HG02884 (cell line): ENCODE data around the gene CCDC12.

Experiments
- ATAC-seq: cut with Tn5 transposase; IDR thresholded peaks from one replicate; pipeline ENCODE4 v1.9.1; 2021; ENCODE audit warnings: mild to moderate bottlenecking, moderate library complexity; ENCODE audit not compliant: unreplicated experiment

Gene CCDC12

GRCh38 chr3:46959161-46959511 lies 17.4 kb downstream of the CCDC12 start:
- ATAC-seq: no peak

- ATAC-seq: no peak
Measured at GRCh38 chr3:46958467-46959160, 17.9 kb downstream of the CCDC12 start.

DNA sequence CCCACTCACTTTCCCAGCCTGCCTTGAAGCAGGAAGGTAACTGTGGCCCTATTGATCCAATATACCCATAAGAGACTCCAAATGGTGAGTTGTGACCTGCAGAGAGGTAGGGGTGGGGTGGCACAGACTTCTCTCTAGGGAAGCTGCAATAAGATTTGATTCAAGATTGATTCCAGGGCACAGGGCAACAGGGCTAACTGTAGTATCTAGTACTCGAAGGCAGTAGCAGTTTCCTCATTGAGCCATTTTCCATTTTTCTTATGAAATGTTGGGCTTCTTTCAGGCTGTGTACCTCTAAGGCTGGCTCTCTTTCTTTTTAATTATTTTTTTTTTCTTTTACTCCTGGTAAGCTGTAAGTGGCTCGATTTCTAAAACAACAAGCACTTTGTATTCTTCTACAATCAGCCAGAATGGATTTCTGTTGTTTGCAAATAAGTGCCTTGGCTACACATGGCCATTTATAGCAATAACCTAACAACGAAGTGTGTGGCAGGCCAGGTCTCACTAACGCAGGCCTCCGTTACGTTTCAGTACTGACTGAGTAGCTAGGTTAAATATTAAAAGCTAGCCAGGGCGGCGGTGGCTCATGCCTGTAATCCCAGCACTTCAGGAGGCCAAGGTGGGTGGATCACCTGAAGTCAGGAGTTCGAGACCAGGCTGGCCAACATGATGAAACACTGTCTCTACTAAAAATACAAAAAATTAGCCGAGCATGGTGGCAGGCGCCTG lies 19.3 kb downstream of the CCDC12 start:
- ATAC-seq: no peak

DNA sequence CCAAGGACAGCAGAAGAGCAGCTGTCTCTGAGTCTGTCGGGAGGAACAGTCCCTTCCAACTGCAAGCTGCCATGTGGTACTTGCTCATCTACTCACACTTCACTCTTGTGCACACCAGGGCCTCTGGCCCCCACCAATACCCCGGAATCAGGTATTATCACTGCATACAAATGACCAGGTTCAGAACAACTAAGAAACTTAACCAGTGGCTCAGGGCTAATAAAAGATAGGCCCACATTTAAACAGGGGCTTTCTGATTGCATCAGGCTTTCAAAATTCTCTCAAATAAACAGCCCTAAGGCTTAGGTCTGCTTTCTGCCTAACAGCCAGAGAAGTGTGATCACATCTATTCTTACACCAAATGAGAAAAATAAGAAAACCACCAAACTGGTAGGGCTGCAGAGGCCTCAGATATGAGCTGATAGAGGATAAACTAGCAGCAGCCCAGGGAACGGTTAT lies 20.7 kb downstream of the CCDC12 start:
- no peak for ATAC-seq

GRCh38 chr3:46955157-46955556 lies 21.4 kb downstream of the CCDC12 start:
- no peak for ATAC-seq

DNA sequence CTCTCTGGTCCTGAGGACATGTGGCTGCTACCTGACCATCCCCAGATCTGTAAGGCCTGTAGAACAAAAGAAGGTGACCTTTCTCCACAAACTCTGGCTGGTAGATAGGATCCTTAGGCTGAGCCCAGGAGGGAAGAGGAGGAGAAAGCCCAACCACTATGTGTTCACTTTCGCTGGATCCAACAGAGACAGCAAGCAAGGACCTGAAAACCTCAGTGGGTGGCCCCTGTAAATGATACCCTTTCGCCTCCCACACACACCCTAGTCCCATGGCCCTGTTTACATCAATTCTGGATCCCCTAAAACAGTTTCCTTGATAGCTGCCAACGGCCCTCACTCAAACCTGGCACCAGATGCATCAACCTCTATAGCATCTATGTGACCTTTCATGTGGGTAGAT lies 22.4 kb downstream of the CCDC12 start:
- no peak for ATAC-seq

DNA sequence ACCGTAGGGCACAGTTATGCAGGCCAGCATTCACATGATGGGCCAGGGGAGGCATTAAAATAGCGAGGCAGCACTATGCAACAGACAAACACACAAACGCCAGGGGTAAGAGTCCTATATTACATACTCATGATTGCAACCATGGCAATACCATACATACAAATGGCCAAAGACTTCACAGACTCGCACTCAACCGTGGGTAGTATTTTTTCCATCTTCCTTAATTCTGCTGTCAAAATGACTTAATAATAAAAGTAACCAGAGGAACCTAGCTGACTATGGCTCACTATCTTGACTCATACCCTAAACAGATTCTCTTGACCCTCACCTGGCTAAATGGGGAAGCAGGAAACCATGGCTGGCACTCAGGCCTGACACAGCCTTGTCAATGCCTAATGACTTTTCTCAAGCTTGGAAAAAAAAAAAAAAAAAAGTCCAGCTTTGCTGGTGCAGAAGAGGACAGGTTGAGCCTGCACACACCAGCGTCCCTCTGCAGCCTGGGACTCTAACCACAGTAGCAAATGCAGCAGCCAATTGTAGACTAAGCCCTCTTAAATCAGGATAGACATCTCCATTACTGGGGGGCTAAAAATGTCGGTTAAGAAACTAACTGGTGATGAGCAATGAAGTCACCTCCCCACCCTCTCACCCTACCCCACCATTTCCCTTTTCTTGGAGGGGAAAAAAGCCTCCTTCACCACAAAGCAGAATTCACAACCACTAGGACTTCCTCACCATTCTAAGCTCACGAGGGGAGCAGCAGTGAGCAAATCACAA lies 23.1 kb downstream of the CCDC12 start:
- ATAC-seq: no peak

DNA sequence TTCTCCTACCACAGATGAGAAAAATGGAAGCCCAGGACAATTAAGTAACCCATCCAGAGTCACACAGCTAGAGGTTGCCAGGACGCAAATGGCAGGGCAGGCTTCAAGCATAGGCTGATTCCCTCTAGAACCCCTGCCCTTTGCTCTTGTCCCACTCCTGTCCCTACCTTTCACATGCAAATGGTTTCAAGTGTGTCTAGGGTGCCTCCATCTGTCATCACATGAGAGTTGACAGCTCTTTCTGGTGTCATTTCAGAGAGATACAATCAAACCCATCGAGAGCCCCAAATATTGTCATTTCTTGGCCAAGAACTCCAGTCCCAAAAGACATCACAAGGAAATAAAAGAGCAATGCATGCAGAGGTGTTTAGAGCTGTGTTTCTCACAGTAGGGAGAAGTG lies 23.7 kb downstream of the CCDC12 start:
- ATAC-seq: no peak

GRCh38 chr3:46950650-46951241 lies 25.8 kb downstream of the CCDC12 start:
- no peak for ATAC-seq

DNA sequence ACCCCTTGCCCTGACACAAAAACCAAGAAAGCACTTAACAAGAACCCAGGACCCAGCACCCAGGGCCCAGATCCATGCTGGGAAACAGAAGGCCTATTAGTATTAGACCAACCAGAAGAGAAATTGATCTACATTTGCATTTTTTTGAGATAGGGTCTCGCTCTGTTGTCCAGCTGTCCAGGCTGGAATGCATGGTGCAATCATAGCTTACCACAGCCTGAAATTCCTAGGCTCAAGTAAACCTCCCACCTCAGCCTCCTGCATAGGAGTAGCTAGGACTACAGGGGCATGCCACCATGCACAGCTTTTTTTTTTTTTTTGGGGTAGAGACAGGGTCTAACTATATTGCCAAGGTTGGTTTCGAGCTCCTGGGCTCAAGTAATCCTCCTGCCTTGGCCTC lies 26.4 kb downstream of the CCDC12 start:
- ATAC-seq: no peak

DNA sequence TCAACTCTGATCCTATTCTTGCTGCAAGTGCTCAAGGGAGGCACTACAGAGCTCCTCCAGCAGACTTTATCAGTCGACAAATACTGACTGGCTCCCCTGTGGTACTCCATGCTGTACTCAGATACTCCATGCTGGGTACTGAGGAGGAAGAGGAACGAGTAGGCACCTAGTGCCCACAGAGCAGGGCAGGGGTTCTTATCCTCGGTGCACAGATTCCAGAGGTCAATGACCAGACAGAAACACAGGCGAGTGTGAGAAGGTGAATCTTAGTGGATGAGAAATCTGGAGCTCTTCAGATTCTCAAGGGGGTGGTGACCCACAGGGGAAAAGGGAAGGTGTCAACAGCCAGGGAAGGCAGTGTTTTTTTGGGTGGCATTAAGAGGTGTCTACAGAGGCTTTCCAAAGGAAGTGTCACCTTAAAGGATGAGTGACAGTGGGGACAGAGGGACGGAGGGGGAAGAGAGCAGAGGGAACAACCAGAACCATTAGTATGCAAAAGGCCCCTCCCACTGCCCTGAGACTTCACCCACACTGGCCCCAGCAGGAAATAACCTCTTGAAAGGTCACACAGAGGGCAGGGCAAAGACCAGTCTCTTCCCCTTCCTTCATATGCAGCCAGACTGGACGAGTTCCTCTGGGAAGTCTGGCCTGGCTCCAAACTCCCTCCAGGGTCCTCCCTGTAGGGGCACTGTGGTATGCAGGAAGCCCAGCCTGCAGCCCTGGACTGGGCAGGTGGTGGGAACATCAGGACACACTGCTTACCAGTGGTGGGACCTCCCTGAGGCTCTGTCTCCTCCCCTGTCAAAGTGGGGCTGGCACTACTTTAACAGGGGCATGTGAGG lies 27.5 kb downstream of the CCDC12 start:
- no peak for ATAC-seq

- no peak for ATAC-seq
Measured at GRCh38 chr3:46947981-46948791, 28.4 kb downstream of the CCDC12 start.

DNA sequence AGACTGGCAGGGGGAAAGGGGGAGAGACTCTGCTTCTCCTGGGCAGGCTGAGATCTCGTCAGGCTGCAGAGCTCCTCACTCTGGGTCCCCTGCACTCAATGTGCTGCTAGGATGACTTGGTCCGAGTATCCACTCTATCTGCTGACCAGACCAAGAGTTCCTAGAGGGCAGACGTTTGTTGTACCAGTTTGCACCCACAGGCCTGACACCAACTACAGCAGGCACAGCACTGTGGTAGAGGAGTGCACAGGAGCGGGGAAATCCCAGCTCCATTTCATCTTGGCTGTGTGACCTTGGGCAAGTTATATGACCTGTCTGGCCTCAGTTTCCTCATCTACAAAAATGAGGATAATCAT lies 29.0 kb downstream of the CCDC12 start:
- ATAC-seq: no peak

- no peak for ATAC-seq
Measured at GRCh38 chr3:46946856-46947545, 29.5 kb downstream of the CCDC12 start.

GRCh38 chr3:46946416-46946815 lies 30.1 kb downstream of the CCDC12 start:
- ATAC-seq: no peak

GRCh38 chr3:46944191-46944590 lies 32.4 kb downstream of the CCDC12 start:
- no peak for ATAC-seq

DNA sequence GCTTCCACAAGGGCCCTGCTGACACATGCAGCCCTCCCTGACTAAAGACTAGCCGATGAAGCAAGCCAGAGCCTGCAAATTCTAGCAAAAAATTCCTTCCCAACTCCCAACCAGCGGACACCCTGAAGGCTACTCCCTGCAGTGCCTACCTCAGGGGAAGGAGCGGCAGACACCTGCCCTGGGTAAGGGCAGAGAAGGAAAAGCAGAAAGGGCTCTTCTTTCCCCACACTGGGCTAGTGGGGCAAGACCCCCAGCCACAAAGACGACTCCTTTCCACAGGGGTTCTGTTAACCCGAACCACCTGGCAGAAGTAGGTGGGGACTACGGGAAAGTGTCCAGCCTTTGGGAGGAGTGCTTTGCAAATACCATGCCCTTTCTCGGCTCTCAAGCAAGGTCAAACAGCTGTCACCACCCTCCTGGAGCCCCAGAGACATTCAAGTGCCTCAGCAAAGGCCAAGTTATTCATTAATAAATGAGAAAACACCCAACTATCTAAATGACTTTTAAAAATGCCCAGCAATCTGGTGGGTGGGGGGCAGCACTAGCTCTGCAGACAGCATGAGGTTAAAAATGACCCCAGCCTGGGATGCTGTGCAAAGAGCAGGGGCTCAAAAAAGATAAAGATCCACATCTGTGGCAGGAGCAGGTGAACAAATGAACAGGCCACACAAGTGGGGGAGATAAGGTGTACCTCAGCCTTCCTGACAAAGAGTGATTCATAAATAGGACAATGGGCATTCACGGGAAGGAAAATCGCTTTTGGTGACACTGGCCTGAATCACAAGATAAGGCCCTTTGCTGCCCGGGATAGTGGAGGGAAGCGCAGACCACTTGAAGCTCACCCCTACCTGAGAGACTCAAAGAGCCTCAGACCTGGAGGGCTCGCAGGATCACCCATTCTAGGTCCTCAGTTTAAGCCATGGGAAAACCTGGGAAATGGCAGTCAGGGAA lies 33.0 kb downstream of the CCDC12 start:
- ATAC-seq: no peak
